ENCODE data around the gene P3H4.
"Not testable (repeated sequence)": the region's sequence is repeated elsewhere in the genome, so short reads cannot be mapped to it uniquely, and the experiment has no call there.

The P3H4 gene

DNA sequence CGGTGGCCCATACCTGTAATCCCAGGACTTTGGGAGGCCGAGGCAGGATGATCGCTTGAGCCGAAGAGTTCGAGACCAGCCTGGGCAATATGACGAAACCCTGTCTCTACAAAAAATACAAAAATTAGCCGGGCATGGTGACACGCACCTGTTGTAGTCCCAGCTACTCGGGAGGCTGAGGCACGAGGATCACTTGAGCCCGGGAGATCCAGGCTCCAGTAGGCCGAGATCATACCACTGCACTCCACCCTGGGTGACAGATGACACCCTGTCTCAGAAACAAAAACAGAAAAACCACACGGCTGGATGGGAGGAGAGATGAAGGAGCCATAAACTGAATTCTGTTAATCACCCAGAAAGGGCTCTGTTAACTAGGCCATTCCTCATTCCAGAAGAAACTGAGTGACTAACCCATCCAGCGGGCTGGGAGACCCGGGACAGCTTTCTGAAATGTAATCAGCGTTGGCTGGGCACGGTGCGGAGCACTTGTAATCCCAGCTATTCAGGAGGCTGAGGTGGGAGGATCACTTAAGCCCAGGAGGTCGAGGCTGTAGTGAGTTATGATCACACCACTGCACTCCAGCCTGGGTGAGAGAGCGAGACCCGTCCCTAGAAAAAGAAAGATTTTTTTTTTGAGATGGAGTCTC, 24.9 kb upstream of the P3H4 start:
- DNase-seq (ENCODE audit: low read depth in 1 of 2, low spot score in 1 of 2) = no peak
- Histone ChIP-seq H3K27ac (replicated peaks) (no peak overlapping the region), H3K4me3 (replicated peaks; ENCODE audit: insufficient read depth, low read length) (no peak overlapping the region), H3K27me3 (ENCODE audit: insufficient read depth, poor library complexity, severe bottlenecking) (peaks cover 29% of the 10 kb centered on the region)
- no peak for TF ChIP-seq SPI1 (IDR thresholded peaks at IDR 0.05; ENCODE audit: borderline replicate concordance, low read depth)
- TF ChIP-seq POLR2AphosphoS5 (IDR thresholded peaks at IDR 0.05; ENCODE audit: low read depth) = no peak
- no peak for TF ChIP-seq REST (IDR thresholded peaks at IDR 0.05; ENCODE audit: insufficient replicate concordance, low read depth)
- TF ChIP-seq CTCF (IDR thresholded peaks at IDR 0.05; ENCODE audit: insufficient read depth, low read length) = no peak
- no peak for TF ChIP-seq GABPA (IDR thresholded peaks at IDR 0.05; ENCODE audit: low read depth)

GRCh38 chr17:41835800-41836549, 24.2 kb upstream of the P3H4 start, which contains the start of gene NT5C3B:
TSS of gene NT5C3B (minus strand) at chr17:41836232. CDS start at chr17:41836193, 39 bp downstream.
- TF ChIP-seq GABPA (IDR thresholded peaks at IDR 0.05; ENCODE audit: low read depth) = no peak
- no peak for TF ChIP-seq POLR2AphosphoS5 (IDR thresholded peaks at IDR 0.05; ENCODE audit: low read depth)
- no peak for TF ChIP-seq SPI1 (IDR thresholded peaks at IDR 0.05; ENCODE audit: borderline replicate concordance, low read depth)
- no peak for TF ChIP-seq REST (IDR thresholded peaks at IDR 0.05; ENCODE audit: insufficient replicate concordance, low read depth)
- TF ChIP-seq CTCF (IDR thresholded peaks at IDR 0.05; ENCODE audit: insufficient read depth, low read length) = no peak
- no peak within 1 kb of the TSS for H3K27ac ChIP-seq (replicated peaks)
- no peak for DNase-seq (ENCODE audit: low read depth in 1 of 2, low spot score in 1 of 2)
- H3K4me3 ChIP-seq (replicated peaks; ENCODE audit: insufficient read depth, low read length) = peak within 1 kb of the TSS; percentile 35
- peaks cover 29% of the 10 kb centered on the region for H3K27me3 ChIP-seq (ENCODE audit: insufficient read depth, poor library complexity, severe bottlenecking)

GRCh38 chr17:41835214-41835799, 23.6 kb upstream of the P3H4 start:
- DNase-seq (ENCODE audit: low read depth in 1 of 2, low spot score in 1 of 2) = no peak
- Histone ChIP-seq H3K4me3 (replicated peaks; ENCODE audit: insufficient read depth, low read length) (peak overlapping the region; percentile 35), H3K27me3 (ENCODE audit: insufficient read depth, poor library complexity, severe bottlenecking) (peaks cover 29% of the 10 kb centered on the region), H3K27ac (replicated peaks) (no peak overlapping the region)
- no peak for TF ChIP-seq CTCF (IDR thresholded peaks at IDR 0.05; ENCODE audit: insufficient read depth, low read length)
- TF ChIP-seq GABPA (IDR thresholded peaks at IDR 0.05; ENCODE audit: low read depth) = no peak
- no peak for TF ChIP-seq SPI1 (IDR thresholded peaks at IDR 0.05; ENCODE audit: borderline replicate concordance, low read depth)
- TF ChIP-seq POLR2AphosphoS5 (IDR thresholded peaks at IDR 0.05; ENCODE audit: low read depth) = no peak
- TF ChIP-seq REST (IDR thresholded peaks at IDR 0.05; ENCODE audit: insufficient replicate concordance, low read depth) = no peak

DNA sequence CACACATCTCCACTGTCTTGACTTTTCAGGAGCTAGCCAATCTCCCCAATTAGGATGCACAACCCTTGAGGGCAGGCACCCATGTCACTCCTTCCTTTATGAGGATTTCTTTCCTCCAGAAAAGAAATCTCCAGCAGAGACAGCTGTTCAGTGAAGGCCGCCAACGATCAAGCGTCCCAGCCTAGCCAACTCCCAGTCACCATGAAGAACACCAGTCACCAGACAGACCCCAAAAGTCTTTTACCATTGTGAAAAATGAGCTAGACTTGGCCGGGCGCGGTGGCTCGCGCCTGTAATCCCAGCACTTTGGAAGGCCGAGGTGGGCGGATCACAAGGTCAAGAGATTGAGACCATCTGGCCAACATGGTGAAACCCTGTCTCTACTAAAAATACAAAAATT, 18.2 kb upstream of the P3H4 start:
- DNase-seq (ENCODE audit: low read depth in 1 of 2, low spot score in 1 of 2); H3K27ac ChIP-seq (replicated peaks); H3K4me3 ChIP-seq (replicated peaks; ENCODE audit: insufficient read depth, low read length): not testable (repeated sequence)
- peaks cover 11% of the 10 kb centered on the region for H3K27me3 ChIP-seq (ENCODE audit: insufficient read depth, poor library complexity, severe bottlenecking)

Measured in HL-60 (cell line).